Cerebellar nuclear complex (tissue), 1 donor: Measurements from ENCODE around the gene CEP70.
"Not testable (repeated sequence)": the region's sequence is repeated elsewhere in the genome, so short reads cannot be mapped to it uniquely, and the experiment has no call there.

Experiments
- DNase-seq, 2 experiments: peaks; one replicate each; lab custom pipeline; 2025; lab: John Stamatoyannopoulos, UW

CEP70 gene

DNA sequence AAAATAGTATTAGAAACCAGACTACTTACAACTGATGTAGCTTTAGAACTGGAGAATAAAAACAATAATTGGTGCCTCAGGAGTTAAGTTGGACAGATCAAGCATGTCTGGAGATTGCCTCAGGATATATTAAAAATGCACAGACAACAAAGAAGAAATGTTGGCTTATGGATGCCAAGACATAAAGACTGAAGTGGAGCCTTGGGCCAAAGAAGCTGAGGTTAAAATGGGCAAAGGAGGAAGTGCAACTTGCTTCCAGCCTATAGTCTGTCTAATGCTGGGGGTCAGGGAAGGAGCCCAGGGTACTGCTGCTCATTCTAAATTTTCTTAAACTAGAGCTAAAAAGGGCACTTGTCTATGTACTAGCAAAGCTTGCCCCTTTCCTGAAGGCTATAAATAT is 82.1 kb downstream of the CEP70 start:
- no peak for DNase-seq

DNA sequence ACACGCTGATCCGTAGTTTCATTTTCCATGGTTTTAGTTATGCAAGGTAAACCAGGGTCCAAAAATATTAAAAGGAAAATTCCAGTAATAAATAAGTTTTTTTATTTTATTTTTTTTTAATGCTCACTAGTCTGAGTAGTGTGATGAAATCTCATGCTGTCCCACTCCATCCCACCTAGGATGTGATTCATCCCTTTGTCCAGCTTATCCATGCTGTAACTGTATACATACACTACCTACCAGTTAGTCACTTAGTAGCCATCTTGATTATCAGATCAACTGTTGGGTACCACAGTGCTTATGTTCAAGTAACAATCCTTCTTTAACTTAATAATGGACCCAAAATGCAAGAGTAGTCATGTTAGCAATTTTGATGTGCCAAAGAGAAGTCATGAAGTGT is 84.5 kb downstream of the CEP70 start:
- no peak for DNase-seq

DNA sequence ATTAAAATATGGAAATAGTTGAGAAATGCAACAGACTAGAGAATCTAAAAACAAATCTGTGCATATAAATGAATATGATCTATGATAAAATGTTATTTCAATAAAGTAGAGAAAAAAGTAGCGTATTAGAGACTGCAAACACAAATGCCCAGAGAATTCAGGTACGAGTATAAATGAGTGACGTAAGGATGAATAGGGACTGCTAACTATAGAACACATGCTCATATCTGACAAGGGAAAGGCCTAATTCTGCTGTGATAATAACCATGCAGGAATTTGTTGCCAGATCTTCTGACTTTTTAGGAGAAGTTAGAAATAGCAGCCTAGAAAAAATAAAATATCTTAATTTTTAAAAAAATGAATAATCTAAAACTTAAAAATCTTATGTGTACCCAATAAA is 86.5 kb downstream of the CEP70 start:
- DNase-seq, result no peak

DNA sequence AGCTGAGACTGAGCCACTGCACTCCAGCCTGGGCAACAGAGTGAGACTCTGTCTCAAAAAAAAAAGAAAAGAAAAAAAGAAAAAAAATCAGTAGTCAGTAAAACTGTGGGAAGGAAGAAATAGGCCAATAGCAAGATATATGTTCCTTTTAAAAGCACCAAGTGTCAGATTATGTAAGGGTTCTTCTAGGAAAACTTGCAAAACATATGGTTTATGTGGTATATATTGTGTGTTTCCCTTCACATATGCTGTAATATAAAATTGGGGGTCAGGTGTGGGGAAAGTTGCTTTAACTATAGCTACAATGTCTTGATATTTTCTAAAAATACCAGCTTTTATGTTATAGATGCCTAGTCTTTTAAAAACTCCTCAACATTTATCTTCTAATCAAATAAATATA is 95.1 kb downstream of the CEP70 start:
- no peak for DNase-seq

DNA sequence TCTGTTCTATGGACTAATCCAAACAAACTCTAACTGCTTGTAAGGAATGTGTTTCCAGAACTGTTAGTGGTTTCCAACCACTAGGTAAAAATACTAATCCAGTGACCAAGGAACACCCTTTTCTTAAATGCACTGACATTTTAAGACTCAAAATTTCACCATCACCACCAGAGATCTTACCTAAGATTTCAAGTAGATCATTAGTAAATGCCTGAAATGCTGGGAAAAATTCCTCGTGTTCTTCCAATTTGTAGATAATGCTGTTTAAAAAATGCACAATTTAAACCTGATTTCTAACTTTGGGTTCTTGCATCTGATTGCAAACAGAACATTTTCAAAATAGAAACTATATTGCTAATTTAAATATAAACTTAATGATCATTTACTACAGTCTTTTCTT is 96.2 kb downstream of the CEP70 start:
- DNase-seq, result no peak

DNA sequence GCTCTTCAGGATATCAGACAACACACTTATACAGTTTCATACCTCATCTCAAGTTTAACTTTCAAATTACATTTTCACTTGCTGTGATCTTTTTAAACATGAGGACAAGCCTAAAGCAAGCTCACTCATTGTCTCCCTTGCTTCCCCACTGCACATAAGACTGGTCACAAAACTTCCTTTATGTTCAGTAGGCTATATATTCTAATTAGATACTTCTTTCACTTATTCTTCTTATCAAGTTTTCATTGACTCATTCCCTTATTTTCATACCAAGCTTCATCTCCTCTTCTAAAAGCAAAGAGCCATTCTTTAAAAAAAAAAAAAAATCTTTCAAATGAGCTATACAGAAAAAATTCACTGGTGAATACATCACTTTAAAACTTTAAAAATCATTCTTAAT is 97.0 kb downstream of the CEP70 start:
- no peak for DNase-seq

DNA sequence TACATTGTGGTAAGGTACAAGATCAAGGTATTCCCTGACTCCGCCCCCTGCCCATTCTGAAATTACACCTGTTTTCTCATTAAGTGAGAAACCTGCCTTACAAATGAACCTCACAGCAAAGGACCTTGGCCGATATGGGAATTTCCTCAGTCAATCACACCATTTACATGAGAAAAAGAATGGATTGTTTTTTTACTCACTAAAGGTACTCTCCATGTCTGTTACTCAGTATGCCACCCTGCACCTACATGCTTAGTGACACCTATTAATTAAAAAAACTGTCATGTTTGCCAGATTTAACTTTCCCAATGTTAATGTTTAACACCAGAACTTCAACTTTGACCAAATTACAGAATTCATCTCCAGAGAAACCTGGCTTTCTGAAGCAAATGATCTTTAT is 97.6 kb downstream of the CEP70 start:
- DNase-seq, result no peak

DNA sequence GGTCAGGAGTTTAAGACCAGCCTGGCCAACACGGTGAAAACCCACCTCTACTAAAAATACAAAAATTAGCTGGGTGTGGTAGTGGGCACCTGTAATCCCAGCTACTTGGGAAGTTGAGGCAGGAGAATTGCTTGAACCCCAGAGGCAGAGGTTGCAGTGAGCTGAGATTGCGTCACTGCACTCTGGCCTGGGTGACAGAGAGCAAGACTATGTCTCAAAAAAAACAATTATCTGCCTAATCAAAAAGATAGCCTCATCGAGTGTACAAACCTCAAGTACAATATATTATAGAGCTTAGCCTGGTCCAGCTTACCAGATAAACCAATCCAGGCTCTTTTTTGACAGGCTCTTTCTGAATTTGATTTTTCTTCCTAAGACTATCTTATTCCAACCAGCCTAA is 98.4 kb downstream of the CEP70 start:
- not testable (repeated sequence) for DNase-seq

DNA sequence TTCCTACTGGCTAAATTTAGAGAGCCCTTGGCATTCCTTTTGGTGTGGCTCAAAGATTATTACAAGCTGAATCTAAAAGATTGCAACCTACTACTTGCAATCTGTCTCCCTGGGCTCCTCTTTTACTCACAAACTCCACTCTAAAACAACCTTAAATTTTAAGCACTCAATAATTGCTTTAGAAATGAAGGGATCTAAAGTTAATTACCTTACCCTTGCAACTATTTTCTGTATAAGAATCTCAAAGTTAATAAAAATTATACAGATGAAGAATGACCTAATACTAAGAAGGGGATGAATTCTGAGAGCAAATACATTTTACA is 99.5 kb downstream of the CEP70 start:
- no peak for DNase-seq

DNA sequence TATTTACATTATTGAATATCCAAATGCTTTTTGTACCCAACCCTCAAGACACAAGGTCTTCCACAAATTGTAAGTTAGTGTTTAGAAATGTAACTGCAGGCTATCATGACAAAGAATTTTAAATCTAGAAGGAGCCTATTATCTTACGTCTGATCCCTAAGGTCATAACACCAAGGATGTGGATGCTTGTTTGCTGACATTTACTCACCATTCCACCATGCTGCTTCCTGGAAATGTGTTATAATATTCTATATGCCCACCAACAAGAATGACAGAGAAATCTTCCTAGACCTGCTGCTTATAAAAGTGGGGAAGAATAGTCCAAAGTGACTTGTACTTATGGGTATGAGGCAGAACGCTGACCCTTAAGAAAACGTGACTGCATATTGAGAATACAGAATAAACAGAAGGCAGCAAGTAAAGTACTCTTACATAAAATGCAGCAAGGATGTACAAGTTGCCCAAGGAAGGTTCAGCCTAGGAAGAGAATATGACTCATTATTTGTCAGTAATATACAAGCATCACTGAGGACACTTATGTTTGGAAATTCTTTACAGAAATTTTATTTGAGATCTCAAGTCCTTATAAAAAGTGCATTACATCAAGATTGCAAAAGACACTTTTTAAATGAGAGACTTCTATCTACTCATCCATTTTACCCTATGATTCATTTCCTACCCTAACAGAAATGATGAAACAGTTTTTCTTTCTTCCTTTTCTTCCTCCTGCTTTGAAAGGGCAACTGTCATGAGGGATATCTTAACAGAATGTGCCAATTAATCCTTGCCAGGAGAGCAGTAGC is 100.1 kb downstream of the CEP70 start:
- DNase-seq, result no peak

DNA sequence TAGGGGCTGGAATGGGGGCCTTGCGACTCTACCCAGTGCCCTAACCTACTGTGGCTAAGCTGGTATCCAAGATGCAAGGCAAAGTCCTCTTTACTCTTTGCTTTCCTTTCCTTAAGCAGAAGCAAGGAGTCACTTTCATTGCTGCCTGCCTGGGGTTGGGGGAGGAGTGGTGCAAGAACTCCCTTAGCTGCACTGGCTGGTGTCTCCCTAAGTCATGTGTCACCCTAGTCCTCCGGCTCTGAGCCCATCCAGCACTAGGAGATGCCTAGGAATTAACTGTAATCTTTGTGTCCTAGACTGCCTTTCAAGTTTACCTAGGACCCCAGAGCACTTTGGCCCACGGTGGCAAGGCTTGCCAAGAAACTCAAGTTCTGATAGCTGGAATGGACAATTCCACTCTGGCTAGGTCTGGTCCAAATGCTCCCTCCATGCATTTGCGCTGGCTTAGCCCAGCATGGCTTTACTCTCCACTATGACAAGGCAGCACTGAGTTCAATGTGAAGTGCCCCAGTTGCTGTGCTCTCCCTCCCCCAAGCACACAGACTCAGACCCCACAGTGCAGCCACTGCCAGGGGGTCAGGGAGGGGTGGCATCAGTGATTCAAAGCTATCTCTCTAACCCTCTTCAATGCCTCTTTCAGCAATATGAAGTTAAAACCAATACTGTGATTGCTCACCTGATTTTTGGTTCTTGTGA is 100.9 kb downstream of the CEP70 start:
- DNase-seq, result no peak

DNA sequence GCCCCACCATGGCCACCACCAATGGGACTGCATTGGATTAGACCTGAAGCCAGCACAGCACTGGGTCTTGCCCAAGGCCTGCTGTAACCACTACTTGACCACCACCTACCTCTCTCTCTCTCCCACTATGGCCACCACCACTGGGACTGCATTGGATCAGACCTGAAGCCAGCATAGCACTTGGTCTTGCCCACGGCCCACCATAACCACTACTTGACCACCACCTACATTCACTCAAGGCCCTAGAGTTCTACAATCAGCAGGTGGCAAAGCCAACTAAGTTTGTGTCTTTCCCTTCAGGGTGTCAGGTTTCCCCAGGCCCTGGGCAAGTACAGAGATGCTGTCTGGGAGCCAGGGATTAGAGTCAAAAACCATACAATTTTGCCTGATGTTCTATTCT is 102.1 kb downstream of the CEP70 start:
- no peak for DNase-seq

DNA sequence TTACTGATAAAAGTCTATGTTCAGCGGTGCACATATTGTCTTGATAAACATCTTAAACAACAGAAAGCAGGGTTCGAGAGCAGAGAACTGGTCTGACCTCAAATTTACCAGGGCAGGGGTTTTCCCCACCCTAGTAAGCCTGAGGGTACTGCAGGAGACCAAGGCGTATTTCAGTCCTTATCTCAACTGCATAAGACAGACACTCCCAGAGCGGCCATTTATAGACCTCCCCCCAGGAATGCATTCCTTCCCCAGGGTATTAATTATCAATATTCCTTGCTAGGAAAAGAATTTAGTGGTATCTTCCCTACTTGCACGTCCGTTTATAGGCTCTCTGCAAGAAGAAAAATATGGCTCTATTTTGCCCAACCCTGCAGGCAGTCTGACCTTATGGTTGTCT is 107.5 kb downstream of the CEP70 start:
- not testable (repeated sequence) for DNase-seq

DNA sequence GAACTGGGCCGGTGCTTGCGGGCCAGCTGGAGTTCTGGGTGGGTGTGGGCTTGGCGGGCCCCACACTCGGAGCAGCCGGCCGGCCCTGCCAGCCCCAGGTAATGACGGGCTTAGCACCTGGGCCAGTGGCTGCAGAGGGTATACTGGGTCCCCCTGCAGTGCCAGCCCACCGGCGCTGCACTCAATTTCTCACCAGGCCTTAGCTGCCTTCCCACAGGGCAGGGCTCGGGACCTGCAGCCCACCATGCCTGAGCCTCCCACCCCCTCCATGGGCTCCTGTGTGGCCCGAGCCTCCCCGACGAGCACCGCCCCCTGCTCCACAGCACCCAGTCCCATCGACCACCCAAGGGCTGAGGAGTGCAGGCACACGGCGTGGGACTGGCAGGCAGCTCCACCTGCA is 109.4 kb downstream of the CEP70 start:
- not testable (repeated sequence) for DNase-seq

DNA sequence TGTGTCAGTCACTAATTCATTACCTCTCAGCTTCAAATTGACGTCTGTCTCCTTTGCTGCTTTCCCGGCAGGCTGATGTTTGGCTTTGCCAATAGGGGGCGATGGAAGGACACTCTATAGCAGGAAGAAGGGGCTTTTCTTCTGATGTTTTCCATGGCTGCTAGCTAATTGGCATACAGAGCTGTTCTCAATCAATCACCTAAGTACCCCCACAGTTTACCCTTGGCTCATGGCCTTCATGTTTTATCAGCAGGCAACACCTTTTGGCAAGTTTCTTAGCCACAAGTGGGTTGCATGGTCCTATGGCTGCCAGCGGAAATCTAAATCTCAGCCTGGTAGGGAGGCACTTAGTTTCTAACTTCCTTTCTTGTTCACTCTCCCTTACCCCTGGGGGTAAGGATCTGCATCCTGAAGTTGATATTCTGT is 114.6 kb downstream of the CEP70 start:
- DNase-seq, result no peak

DNA sequence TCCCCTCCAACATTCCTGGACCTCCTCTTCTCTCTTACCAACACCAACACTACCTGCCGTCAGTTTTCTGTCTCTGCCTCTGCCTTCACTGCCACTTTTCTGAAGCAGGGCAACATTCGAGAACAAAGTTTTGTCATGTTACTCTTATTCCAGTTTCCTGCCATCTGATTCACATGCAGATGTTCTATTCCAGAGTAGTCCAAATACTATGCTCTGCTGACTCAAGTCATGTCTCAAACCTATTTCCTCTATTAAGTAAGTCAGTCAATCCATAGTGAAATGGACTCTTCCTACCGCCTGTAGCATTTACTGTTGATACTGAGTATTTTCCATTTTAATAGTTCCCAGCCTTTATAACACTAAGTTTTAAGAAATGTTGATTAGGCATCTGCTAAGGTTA is 116.3 kb downstream of the CEP70 start:
- DNase-seq, result no peak

DNA sequence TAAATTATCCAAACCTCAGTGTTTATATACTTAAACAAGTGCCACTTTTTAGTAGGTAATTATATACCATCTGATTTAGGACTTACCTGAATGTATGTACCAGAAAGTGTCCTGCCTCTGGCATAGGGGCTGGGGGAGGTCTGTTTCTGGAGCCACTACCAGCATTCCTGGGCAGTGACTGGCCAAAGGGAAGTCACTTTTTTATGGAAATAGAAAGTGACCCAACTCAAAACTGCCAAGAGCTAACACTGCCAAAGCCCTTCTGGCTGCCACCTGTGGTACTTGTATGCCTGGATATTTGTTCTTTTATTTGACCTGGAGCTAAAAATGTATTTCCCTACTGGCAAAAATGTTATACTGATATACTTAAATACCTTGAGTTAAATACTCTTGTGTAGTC is 116.9 kb downstream of the CEP70 start:
- DNase-seq, result no peak

DNA sequence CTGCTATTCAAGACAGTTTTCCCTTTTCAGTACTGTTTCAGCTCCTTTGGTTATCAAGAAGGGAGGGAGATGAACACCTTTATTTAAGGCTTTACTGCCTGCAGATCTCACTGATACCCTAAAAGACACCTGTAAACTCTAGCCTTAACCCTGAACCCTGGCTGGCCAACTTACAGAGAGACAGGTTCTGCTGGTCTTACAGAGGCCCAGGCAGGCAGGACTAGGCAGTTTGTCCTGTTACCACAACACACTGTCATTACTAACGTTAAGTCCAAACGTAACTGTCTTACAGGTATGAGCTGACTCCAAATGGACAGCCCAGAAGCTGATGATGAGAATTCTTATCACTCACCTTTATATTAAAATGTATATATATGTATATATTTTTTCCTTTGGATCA is 117.5 kb downstream of the CEP70 start:
- no peak for DNase-seq

DNA sequence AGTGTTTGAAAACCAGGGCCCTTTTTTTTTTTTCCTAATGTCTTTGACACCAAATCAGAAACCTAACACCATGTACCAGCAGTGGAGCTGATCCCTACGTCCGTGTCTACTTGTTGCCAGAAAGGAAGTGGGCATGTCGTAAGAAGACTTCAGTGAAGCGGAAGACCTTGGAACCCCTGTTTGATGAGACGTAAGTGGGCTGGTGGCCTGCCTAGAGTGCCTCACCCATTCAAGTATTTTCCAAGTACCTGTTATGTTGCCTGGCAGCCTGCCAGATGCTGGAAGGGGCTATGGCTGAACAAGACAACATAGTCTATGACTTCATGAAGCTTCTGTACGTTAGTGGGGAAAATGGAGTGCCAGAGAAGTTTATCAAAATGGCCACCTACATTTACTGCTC is 119.9 kb downstream of the CEP70 start:
- DNase-seq, result no peak

DNA sequence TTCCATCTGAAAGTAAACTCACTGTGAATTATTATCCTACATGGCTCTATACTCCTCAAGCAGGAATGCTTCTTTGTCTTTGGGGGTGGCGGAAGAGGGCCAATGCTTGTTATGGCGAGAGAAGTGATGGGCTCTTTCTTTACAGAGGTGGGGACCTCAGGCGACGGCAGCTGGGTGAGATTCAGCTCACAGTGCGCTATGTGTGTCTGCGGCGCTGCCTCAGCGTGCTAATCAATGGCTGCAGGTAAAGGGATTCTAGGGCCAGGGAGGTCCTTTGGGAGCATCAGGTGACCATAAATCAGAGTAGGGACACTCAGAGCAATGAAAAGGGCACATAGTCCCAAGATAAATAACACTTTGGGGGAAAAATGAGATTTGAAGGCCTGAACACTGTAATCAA is 120.7 kb downstream of the CEP70 start:
- DNase-seq, result no peak

DNA sequence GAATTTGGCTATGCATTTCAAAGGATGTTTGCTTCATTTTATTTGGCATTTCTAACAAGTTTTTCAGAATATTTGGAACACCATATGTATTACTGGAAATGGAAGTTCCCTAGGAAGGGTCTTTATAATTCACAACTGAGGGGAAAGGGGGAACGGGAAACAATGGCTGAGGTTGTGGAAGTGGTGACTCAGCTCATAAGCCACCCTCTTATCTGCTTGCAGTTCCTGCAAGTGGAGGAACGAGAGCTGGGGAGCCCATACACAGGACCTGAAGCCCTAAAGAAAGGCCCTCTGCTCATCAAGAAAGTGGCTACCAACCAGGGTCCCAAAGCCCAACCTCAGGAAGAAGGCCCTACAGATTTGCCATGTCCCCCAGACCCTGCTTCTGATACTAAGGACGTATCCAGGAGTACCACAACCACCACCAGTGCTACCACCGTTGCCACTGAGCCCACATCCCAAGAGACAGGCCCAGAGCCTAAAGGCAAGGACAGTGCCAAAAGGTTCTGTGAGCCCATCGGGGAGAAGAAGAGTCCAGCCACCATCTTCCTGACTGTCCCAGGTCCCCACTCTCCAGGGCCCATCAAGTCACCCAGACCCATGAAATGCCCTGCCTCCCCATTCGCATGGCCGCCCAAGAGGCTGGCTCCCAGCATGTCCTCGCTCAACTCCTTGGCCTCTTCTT is 121.8 kb downstream of the CEP70 start:
- no peak for DNase-seq

DNA sequence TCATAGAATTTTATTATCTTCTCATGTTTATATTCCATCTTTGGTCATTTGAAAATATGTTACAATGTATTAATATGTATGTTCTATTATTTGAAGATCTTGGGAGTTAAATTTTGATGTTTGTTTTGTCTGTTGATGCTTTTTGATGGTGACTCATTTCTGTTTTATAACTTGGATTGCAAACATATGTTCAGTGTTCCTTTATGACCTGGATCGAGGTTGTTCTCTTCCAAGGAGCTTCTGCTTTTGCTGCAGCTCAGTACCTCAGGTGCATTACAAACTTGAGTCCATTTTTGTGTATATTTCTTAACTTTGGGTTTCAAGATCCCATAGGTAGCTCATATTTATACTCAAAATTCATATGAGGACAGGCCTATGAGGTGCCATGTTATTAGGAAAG is 122.6 kb downstream of the CEP70 start:
- no peak for DNase-seq

DNA sequence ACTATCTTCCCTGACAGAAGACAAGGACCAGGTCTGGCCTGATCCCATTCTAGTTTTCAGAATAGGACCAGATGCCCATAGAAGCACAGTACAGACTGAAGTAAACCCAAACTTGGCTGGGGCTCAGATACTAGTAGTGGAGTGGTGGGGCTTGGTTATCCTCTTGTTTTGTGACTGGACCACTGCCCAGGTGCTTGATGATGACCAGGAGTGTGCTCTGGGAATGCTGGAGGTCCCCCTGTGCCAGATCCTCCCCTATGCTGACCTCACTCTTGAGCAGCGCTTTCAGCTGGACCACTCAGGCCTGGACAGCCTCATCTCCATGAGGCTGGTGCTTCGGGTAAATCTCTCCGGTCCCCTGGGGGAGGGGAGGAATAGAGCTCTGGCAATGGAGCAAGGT is 123.4 kb downstream of the CEP70 start:
- DNase-seq, result no peak
